Measurements from ENCODE around the gene ATXN2. TPM values are rescaled to one million over a fixed set of nuclear protein-coding genes. Genes with fewer than 3 reads are reported as not detected.
"Not testable (repeated sequence)": the region's sequence is repeated elsewhere in the genome, so short reads cannot be mapped to it uniquely, and the experiment has no call there.

The ATXN2 gene
- total RNA-seq, 1 experiment from 2014 or later = 56.3 TPM

DNA sequence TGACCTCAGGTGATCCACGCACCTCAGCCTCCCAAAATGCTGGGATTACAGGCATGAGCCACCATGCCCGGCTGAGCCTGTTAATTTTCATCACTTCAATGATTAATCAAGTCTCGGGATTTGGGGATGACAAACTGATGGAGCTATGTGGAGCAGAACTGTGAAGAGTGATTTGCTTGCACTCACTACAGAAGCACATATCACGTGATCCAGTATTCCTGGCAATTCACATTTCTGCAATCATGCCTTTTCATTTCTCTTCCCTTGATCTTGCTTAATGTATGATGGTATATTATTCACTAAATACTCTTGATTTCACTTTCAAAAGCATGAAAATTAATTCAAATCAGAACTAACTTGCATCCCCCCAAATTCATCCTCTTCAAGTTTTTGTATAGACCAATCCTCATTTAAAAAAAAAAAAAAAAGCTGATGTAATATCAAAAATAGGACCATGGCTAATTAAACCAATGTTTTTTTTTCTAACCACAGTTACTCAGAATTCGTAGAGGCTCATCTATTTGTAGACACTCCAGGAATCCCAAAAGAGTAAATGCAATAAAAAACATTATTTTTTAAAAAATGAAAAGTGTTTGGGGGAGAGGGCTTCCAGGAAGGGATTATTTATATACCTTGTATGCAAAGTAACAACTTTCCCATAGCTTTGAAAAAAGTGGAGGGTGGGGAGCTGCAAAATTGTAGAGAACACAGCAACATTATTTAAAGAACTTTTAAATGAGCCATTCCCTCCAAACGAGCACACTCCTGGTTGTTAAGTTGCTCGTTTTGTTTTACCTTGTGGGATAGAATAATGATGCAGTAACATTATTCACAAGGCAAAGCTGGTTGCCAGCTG is 7.0 kb upstream of the ATXN2 start (continued):
- TF ChIP-seq, protein P1, sequence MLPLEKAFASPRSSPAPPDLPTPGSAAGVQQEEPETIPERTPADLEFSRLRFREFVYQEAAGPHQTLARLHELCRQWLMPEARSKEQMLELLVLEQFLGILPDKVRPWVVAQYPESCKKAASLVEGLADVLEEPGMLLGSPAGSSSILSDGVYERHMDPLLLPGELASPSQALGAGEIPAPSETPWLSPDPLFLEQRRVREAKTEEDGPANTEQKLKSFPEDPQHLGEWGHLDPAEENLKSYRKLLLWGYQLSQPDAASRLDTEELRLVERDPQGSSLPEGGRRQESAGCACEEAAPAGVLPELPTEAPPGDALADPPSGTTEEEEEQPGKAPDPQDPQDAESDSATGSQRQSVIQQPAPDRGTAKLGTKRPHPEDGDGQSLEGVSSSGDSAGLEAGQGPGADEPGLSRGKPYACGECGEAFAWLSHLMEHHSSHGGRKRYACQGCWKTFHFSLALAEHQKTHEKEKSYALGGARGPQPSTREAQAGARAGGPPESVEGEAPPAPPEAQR (CRISPR knock-in tag; IDR thresholded peaks at IDR 0.05) = no peak
- TF ChIP-seq GABPB1 (CRISPR knock-in tag; IDR thresholded peaks at IDR 0.05) = no peak
- no peak for TF ChIP-seq ESRRA (CRISPR knock-in tag; IDR thresholded peaks at IDR 0.05; ENCODE audit: borderline replicate concordance)
- TF ChIP-seq TCF7 (CRISPR knock-in tag; IDR thresholded peaks at IDR 0.05; ENCODE audit: low read depth) = no peak
- TF ChIP-seq, protein P2, sequence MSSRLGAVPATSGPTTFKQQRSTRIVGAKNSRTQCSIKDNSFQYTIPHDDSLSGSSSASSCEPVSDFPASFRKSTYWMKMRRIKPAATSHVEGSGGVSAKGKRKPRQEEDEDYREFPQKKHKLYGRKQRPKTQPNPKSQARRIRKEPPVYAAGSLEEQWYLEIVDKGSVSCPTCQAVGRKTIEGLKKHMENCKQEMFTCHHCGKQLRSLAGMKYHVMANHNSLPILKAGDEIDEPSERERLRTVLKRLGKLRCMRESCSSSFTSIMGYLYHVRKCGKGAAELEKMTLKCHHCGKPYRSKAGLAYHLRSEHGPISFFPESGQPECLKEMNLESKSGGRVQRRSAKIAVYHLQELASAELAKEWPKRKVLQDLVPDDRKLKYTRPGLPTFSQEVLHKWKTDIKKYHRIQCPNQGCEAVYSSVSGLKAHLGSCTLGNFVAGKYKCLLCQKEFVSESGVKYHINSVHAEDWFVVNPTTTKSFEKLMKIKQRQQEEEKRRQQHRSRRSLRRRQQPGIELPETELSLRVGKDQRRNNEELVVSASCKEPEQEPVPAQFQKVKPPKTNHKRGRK (CRISPR knock-in tag; IDR thresholded peaks at IDR 0.05; ENCODE audit: borderline replicate concordance) = no peak
- TF ChIP-seq ZBTB21 (CRISPR knock-in tag; IDR thresholded peaks at IDR 0.05; ENCODE audit: borderline replicate concordance) = no peak
- TF ChIP-seq SMAD4 (CRISPR knock-in tag; IDR thresholded peaks at IDR 0.05) = no peak
- TF ChIP-seq JAZF1 (CRISPR knock-in tag; IDR thresholded peaks at IDR 0.05) = no peak
- TF ChIP-seq, protein P3, sequence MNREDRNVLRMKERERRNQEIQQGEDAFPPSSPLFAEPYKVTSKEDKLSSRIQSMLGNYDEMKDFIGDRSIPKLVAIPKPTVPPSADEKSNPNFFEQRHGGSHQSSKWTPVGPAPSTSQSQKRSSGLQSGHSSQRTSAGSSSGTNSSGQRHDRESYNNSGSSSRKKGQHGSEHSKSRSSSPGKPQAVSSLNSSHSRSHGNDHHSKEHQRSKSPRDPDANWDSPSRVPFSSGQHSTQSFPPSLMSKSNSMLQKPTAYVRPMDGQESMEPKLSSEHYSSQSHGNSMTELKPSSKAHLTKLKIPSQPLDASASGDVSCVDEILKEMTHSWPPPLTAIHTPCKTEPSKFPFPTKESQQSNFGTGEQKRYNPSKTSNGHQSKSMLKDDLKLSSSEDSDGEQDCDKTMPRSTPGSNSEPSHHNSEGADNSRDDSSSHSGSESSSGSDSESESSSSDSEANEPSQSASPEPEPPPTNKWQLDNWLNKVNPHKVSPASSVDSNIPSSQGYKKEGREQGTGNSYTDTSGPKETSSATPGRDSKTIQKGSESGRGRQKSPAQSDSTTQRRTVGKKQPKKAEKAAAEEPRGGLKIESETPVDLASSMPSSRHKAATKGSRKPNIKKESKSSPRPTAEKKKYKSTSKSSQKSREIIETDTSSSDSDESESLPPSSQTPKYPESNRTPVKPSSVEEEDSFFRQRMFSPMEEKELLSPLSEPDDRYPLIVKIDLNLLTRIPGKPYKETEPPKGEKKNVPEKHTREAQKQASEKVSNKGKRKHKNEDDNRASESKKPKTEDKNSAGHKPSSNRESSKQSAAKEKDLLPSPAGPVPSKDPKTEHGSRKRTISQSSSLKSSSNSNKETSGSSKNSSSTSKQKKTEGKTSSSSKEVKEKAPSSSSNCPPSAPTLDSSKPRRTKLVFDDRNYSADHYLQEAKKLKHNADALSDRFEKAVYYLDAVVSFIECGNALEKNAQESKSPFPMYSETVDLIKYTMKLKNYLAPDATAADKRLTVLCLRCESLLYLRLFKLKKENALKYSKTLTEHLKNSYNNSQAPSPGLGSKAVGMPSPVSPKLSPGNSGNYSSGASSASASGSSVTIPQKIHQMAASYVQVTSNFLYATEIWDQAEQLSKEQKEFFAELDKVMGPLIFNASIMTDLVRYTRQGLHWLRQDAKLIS (CRISPR knock-in tag; IDR thresholded peaks at IDR 0.05; ENCODE audit: borderline replicate concordance) = no peak
- TF ChIP-seq, protein P4, sequence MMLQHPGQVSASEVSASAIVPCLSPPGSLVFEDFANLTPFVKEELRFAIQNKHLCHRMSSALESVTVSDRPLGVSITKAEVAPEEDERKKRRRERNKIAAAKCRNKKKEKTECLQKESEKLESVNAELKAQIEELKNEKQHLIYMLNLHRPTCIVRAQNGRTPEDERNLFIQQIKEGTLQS (CRISPR knock-in tag; conservative IDR thresholded peaks at IDR 0.05) = no peak
- no peak for TF ChIP-seq OVOL2 (CRISPR knock-in tag; IDR thresholded peaks at IDR 0.05; ENCODE audit: borderline replicate concordance)
- TF ChIP-seq CDX4 (CRISPR knock-in tag; IDR thresholded peaks at IDR 0.05; ENCODE audit: borderline replicate concordance) = no peak
- TF ChIP-seq ZNF416 (CRISPR knock-in tag; IDR thresholded peaks at IDR 0.05) = no peak
- TF ChIP-seq, protein P5, sequence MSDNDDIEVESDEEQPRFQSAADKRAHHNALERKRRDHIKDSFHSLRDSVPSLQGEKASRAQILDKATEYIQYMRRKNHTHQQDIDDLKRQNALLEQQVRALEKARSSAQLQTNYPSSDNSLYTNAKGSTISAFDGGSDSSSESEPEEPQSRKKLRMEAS (CRISPR knock-in tag; IDR thresholded peaks at IDR 0.05) = no peak
- no peak for TF ChIP-seq NFATC4 (CRISPR knock-in tag; IDR thresholded peaks at IDR 0.05)

DNA sequence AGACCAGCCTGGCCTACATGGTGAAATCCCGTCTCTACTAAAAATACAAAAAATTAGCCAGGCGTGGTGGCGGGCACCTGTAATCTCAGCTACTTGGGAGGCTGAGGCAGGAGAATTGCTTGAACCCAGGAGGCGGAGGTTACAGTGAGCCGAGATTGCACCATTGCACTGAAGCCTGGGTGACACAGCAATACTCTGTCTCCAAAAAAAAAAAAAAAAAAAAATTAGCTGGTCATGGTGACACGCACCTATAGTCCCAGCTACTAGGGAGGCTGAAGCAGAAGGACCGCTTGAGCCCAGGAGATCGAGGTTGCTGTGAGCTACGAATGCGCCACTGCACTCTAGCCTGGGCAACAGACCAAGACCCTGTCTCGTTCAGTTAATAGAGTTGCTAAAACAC is 3.7 kb upstream of the ATXN2 start:
- DNase-seq (ENCODE audit: low spot score); POLR2A ChIA-PET; H3K4me3 Mint-ChIP-seq; H3K36me3 Mint-ChIP-seq; H3K9me3 Mint-ChIP-seq; H3K4me1 Mint-ChIP-seq; ATAC-seq; H3K27ac Mint-ChIP-seq; H3K27me3 Mint-ChIP-seq (ENCODE audit: low read depth): not testable (repeated sequence)
- CTCF ChIA-PET = interaction anchor here (0.7 kb wide), 1 partner anchor 151 kb away, joined by 4 read pairs; no protein-coding TSS in a partner anchor

Data from WTC11 (cell line).